Adipocyte (in vitro differentiated cells): ENCODE measurements around the gene PAOX.
"Not testable (repeated sequence)": the region's sequence is repeated elsewhere in the genome, so short reads cannot be mapped to it uniquely, and the experiment has no call there.

ENCODE experiments used
- DNase-seq: peaks from one replicate; pipeline ENCODE4 v3.0.0-alpha.2; 2015; ENCODE audit warnings: low read depth
- H3K27me3 ChIP-seq: replicated peaks from 2 replicates; pipeline ENCODE4 v1.7.0; 2013; ENCODE audit warnings: mild to moderate bottlenecking, low read length, moderate library complexity; ENCODE audit not compliant: control insufficient read depth, insufficient read depth
- H3K36me3 ChIP-seq: 2 replicates; pipeline ENCODE4 v1.7.0; 2013; ENCODE audit warnings: low read length, mild to moderate bottlenecking, moderate library complexity; ENCODE audit not compliant: control insufficient read depth, insufficient read depth, severe bottlenecking
- H3K4me1 ChIP-seq: 2 replicates; pipeline ENCODE4 v1.7.0; 2013; ENCODE audit warnings: mild to moderate bottlenecking, low read length, moderate library complexity; ENCODE audit not compliant: control insufficient read depth, insufficient read depth
- H3K4me3 ChIP-seq: 2 replicates; pipeline ENCODE4 v1.7.0; 2013; ENCODE audit warnings: mild to moderate bottlenecking, low read length, moderate library complexity
- H3K9ac ChIP-seq: 2 replicates; pipeline ENCODE4 v1.7.0; 2013; ENCODE audit warnings: mild to moderate bottlenecking, low read length, moderate library complexity
- H3K9me3 ChIP-seq: 2 replicates; pipeline ENCODE4 v1.7.0; 2013; ENCODE audit warnings: mild to moderate bottlenecking, low read length, moderate library complexity; ENCODE audit not compliant: control insufficient read depth

Gene PAOX

GRCh38 chr10:133403359-133403758 lies 24.3 kb downstream of the PAOX start:
- Histone ChIP-seq H3K4me1 (peaks cover 21% of the 10 kb centered on the region), H3K27me3 (no peaks in the 10 kb centered on the region), H3K4me3 (no peak overlapping the region), H3K36me3 (peaks cover 71% of the 10 kb centered on the region), H3K9me3 (no peaks in the 10 kb centered on the region), H3K9ac (no peak overlapping the region)
- no peak for DNase-seq

GRCh38 chr10:133403784-133404183 lies 24.7 kb downstream of the PAOX start:
- no peaks in the 10 kb centered on the region for H3K27me3 ChIP-seq
- H3K36me3 ChIP-seq = peaks cover 69% of the 10 kb centered on the region
- peaks cover 24% of the 10 kb centered on the region for H3K4me1 ChIP-seq
- H3K9me3 ChIP-seq = no peaks in the 10 kb centered on the region
- no peak for DNase-seq
- H3K4me3 ChIP-seq = no peak overlapping the region
- no peak overlapping the region for H3K9ac ChIP-seq

DNA sequence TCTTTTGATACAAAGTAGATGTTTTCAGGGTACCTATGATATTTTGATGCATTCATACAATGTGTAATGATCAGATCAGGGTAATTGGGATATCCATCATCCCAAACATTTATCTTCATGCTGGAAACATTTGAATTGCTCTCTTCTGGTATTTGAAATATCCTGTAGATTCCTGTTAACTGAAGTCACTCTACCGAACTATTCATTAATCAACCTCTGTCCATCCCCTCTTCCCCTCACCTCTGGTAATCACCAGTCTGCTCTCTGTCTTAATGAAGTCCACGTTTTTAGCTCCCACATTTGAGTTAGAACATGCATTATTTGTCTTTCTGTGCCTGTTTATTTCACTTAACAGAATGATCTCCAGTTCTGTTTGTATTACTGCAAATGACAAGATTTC lies 26.2 kb downstream of the PAOX start:
- no peaks in the 10 kb centered on the region for H3K27me3 ChIP-seq
- H3K36me3 ChIP-seq = peaks cover 68% of the 10 kb centered on the region
- DNase-seq = no peak

GRCh38 chr10:133405844-133406527 lies 26.9 kb downstream of the PAOX start:
- H3K36me3 ChIP-seq = peaks cover 74% of the 10 kb centered on the region
- H3K4me3 ChIP-seq = no peak overlapping the region
- peaks cover 24% of the 10 kb centered on the region for H3K4me1 ChIP-seq
- H3K27me3 ChIP-seq = no peaks in the 10 kb centered on the region
- H3K9me3 ChIP-seq = peaks cover 3% of the 10 kb centered on the region
- peak; percentile 28 for DNase-seq
- no peak overlapping the region for H3K9ac ChIP-seq

More for the DNA sequence above, 26.2 kb downstream of the PAOX start:
- H3K9ac ChIP-seq = no peak overlapping the region
- peaks cover 24% of the 10 kb centered on the region for H3K4me1 ChIP-seq
- H3K4me3 ChIP-seq = no peak overlapping the region
- no peaks in the 10 kb centered on the region for H3K9me3 ChIP-seq

- Histone ChIP-seq H3K27me3 (no peaks in the 10 kb centered on the region), H3K9me3 (peaks cover 22% of the 10 kb centered on the region), H3K9ac (no peak overlapping the region), H3K4me3 (no peak overlapping the region), H3K4me1 (peaks cover 10% of the 10 kb centered on the region), H3K36me3 (peaks cover 73% of the 10 kb centered on the region)
- no peak for DNase-seq
Observed at GRCh38 chr10:133411523-133412380, 32.7 kb downstream of the PAOX start.

- no peaks in the 10 kb centered on the region for H3K27me3 ChIP-seq
- H3K9ac ChIP-seq = no peak overlapping the region
- peaks cover 69% of the 10 kb centered on the region for H3K36me3 ChIP-seq
- peaks cover 10% of the 10 kb centered on the region for H3K4me1 ChIP-seq
- H3K9me3 ChIP-seq = peaks cover 22% of the 10 kb centered on the region
- H3K4me3 ChIP-seq = no peak overlapping the region
- DNase-seq = no peak
Observed at GRCh38 chr10:133412381-133412711, 33.3 kb downstream of the PAOX start.

- H3K4me3 ChIP-seq, DNase-seq, H3K9ac ChIP-seq, H3K4me1 ChIP-seq, H3K27me3 ChIP-seq: not testable (repeated sequence)
- H3K9me3 ChIP-seq = peaks cover 22% of the 10 kb centered on the region
- peaks cover 56% of the 10 kb centered on the region for H3K36me3 ChIP-seq
Observed at GRCh38 chr10:133414401-133414800, 35.3 kb downstream of the PAOX start.

GRCh38 chr10:133415752-133416151 lies 36.7 kb downstream of the PAOX start:
- Histone ChIP-seq H3K9ac (no peak overlapping the region), H3K27me3 (no peaks in the 10 kb centered on the region), H3K36me3 (peaks cover 56% of the 10 kb centered on the region), H3K4me1 (no peaks in the 10 kb centered on the region), H3K9me3 (peaks cover 21% of the 10 kb centered on the region), H3K4me3 (no peak overlapping the region)
- DNase-seq = no peak

DNA sequence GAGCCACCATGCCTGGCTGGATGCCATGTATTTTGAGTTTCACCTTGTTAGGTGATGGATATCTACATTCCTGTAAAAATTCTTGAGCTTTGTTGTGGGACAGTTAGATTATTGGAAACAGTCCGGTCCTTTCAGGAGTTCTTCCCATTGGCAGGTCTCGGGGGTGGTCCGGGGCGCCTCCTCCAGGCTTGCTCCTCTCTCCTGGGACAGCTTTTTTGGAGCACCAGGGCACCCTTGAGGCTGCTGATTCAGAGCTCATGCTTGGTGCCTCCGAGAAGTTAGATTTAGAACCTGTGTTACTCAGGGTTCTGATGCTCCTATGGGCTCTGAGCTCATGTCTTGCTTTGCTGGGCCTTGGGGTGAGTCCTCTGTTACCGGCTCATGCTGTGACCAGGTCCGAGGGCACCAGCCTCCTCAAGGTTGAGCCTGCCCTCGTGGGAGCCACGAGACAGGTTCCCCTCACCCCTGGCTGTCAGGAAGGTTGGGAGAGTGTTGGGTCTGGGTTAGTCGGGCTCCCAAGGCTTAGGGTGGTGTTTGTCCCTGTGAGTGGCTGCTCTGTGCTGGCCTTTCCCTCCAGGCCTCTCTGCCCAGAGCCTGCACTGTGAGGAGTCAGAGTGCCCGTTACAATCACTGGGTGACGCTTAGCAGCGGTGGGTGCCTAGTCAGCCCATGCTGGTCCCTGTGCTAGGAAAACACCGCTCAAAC lies 39.4 kb downstream of the PAOX start:
- Histone ChIP-seq H3K27me3 (no peaks in the 10 kb centered on the region), H3K4me1 (no peaks in the 10 kb centered on the region), H3K9ac (no peak overlapping the region), H3K4me3 (no peak overlapping the region), H3K9me3 (no peaks in the 10 kb centered on the region), H3K36me3 (peaks cover 34% of the 10 kb centered on the region)
- no peak for DNase-seq

DNA sequence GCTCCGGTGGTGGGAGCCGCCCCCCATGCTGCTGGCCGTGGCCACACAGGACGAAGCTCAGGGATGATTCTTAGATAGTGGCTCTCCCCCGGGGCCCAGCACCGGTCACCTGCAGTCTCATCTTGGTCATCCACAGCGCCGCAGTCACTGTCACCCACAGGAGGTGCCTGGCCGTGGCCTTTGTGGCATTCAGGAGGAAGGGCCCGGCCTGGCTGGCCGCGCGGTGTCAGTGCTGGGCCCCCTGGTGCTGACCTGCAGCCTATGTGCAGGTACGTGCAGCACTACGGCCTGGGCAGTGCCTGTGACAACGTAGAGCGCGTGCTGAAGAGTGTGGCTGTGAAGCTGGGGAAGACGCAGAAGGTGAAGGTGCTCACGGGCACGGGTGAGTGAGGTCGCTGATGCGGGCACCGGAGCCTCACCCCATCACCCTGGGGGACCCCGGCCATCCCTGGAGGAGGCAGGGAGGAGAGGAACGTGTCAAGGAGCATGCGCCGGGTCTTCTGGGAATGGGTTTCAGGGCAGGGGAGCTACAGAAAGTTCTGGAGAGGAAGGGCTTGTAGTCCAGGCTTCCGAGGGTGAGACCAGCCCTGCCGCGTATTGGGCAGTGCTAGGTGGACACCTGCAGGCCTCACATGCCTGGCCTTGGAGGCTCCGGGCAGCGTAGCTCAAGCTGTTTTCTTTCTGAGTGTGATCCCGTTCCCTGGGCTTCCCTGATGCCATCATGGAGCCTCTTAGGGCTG lies 40.3 kb downstream of the PAOX start:
- DNase-seq = no peak
- Histone ChIP-seq H3K9me3 (no peaks in the 10 kb centered on the region), H3K27me3 (no peaks in the 10 kb centered on the region), H3K36me3 (peaks cover 30% of the 10 kb centered on the region), H3K9ac (no peak overlapping the region), H3K4me1 (no peaks in the 10 kb centered on the region), H3K4me3 (no peak overlapping the region)

DNA sequence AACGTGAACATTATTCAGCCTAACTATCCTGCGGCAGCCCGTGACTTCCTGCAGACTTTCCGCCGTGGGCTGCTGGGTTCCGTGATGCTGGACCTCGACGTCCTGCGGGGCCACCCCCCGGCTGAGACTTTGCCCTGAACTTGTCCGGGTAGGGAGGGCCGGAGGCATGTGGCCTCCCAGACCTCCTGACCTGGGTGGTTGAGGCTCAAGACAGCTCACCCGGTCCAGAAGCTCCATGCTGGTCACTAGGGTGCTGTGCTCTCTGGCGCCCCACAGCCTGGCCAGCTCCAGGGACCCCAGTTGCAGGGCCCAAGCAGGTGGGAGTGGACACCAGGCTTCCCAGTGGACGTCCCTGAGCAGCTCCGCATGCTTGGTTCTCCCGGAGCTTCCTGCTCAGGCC lies 41.0 kb downstream of the PAOX start:
- Histone ChIP-seq H3K4me1 (no peaks in the 10 kb centered on the region), H3K4me3 (no peak overlapping the region), H3K36me3 (peaks cover 30% of the 10 kb centered on the region), H3K9me3 (no peaks in the 10 kb centered on the region), H3K9ac (no peak overlapping the region), H3K27me3 (no peaks in the 10 kb centered on the region)
- no peak for DNase-seq
